ENCODE data around the gene SPTLC3.

The SPTLC3 gene

GRCh38 chr20:13205848-13206434 is 197.2 kb downstream of the SPTLC3 start:
- DNase-seq, result no peak

- no peak for DNase-seq
These were observed 198.2 kb downstream of the SPTLC3 start for GRCh38 chr20:13207016-13207415.

- DNase-seq, result no peak
These were observed 203.3 kb downstream of the SPTLC3 start for GRCh38 chr20:13211956-13212618.

- peak; percentile 26 for DNase-seq
These were observed 204.0 kb downstream of the SPTLC3 start for GRCh38 chr20:13212750-13213149.

- DNase-seq, result no peak
These were observed 204.6 kb downstream of the SPTLC3 start for GRCh38 chr20:13213335-13213734.

- DNase-seq, result no peak
These were observed 207.8 kb downstream of the SPTLC3 start for GRCh38 chr20:13216533-13216932.

Measured in activated CD4-positive, alpha-beta T cell treated with anti-CD3 and anti-CD28 coated beads for 48 hours (primary cell).